ENCODE data around the gene PHAF1. TPM values are rescaled to one million over a fixed set of nuclear protein-coding genes. Genes with fewer than 3 reads are reported as not detected.

Gene PHAF1
- polyA plus RNA-seq, 1 donor from 2014 or later = 9.8 TPM

DNA sequence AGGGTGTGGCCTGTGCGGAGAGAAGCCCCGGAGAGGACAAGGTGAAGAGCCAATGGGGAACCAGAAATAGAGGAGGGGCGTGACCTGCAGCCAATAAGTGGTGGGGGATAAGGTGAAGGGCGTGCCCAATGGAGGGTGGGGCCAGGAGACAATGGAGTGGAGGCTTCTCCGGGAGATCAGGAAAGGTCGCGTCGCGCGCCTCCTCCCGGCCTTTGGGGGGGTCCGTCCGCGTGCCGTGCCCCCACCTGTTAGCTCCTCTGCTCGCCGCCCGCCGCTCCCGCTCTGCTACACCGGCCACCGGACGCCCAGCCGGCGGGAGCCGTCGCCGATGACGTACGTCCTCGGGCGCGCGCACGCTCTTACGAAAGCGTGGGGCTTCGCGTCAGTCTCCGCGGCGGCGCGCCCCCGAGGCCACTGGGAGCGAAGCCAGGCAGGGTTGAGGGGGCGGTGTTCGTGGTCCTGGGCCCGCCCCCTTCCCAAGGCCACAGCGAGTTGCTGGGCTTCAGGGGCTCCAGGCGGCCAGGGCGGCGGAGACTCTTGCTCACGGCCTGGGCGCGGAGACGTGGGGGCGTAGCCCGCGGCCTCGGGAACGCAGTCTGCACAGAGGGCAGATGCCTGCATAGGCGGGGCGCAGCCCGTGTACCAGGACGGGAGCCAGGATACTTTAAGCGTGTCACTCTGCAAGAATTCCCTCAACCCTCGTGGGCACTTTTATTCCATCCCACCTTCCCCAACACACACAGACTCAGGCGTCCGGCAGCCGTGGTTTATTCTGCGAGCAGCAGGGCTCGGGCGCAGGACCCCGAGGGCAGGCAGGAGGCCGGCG, 74.1 kb downstream of the PHAF1 start, which contains the start of gene MATCAP1:
Gene MATCAP1, minus strand, starts transcription at position 337 of the 826 bp plus-strand sequence. CDS start 3,353 bp downstream, outside the sequence.
- no peaks in the 10 kb centered on the region for H3F3A ChIP-seq (ENCODE audit: insufficient read depth, low read length, poor library complexity, severe bottlenecking)
- H3K27ac ChIP-seq (ENCODE audit: low read length) = peak within 1 kb of the TSS; percentile 93
- H3K36me3 ChIP-seq (ENCODE audit: insufficient read depth, low read length) = no peaks in the 10 kb centered on the region
- peak within 1 kb of the TSS; percentile 59 for H2AFZ ChIP-seq (ENCODE audit: low read depth, low read length)
- H3K9me3 ChIP-seq (ENCODE audit: low read length) = no peaks in the 10 kb centered on the region
- peaks cover 9% of the 10 kb centered on the region for H3K27me3 ChIP-seq (ENCODE audit: insufficient read depth, low read depth, low read length)
- peak within 1 kb of the TSS; percentile 94 for H3K9ac ChIP-seq (ENCODE audit: low read length)
- H4K20me1 ChIP-seq (ENCODE audit: insufficient read depth) = no peaks in the 10 kb centered on the region
- peaks cover 24% of the 10 kb centered on the region for H3K79me2 ChIP-seq (replicated peaks; ENCODE audit: insufficient read depth, low read length)
- TF ChIP-seq EP300 (conservative IDR thresholded peaks at IDR 0.05; ENCODE audit: poor library complexity, severe bottlenecking) (peak; percentile 69), MXI1 (conservative IDR thresholded peaks at IDR 0.05; ENCODE audit: poor library complexity, severe bottlenecking) (peak; percentile 85), POLR2AphosphoS5 (IDR thresholded peaks at IDR 0.05) (peak; percentile 96), SMC3 (conservative IDR thresholded peaks at IDR 0.05; ENCODE audit: poor library complexity) (peak; percentile 22), TAF1 (IDR thresholded peaks at IDR 0.05; ENCODE audit: low read depth) (peak; percentile 66), CTCF (IDR thresholded peaks at IDR 0.05; ENCODE audit: poor library complexity, severe bottlenecking) (no peak)
- peak within 1 kb of the TSS; percentile 91 for H3K4me3 ChIP-seq (ENCODE audit: low read length)
- H3K9me2 ChIP-seq (ENCODE audit: insufficient read depth, low read length) = no peaks in the 10 kb centered on the region
- peak within 1 kb of the TSS; percentile 76 for H3K4me2 ChIP-seq (ENCODE audit: low read length)

DNA sequence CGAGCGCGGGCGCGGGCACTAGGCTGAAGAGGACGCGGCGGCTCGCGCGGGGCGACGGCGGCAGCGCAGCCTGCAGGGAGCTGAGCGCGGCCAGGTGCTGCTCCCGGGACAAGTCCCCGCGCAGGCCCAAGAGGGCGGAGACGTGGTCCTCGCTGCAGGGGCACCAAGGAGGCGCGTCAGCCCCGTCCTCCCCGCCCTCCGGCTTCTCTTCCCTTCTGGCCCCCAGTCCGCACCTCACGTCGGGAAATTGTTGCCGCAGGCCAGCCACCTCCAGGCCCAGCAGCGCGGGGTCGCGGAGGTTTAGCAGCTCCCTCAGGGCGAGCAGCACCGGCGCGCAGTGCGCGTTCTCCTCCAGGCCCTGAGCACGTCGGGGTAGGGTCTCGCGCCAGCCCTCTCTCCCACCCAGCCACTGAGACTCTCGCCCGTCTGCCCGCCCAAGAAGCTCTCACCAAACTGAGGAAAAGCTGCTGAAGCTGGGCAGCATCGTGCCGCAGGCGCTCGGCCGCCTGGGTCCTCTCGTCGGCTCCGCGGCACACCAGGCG, 74.8 kb downstream of the PHAF1 start:
- H3K9ac ChIP-seq (ENCODE audit: low read length) = peak overlapping the region; percentile 94
- peaks cover 24% of the 10 kb centered on the region for H3K79me2 ChIP-seq (replicated peaks; ENCODE audit: insufficient read depth, low read length)
- no peaks in the 10 kb centered on the region for H3K9me3 ChIP-seq (ENCODE audit: low read length)
- peak; percentile 31 for TF ChIP-seq MXI1 (conservative IDR thresholded peaks at IDR 0.05; ENCODE audit: poor library complexity, severe bottlenecking)
- no peak for TF ChIP-seq EZH2 (IDR thresholded peaks at IDR 0.05; ENCODE audit: borderline replicate concordance, insufficient read depth, low read length, poor library complexity, severe bottlenecking)
- TF ChIP-seq SMC3 (conservative IDR thresholded peaks at IDR 0.05; ENCODE audit: poor library complexity) = peak; percentile 7
- H4K20me1 ChIP-seq (ENCODE audit: insufficient read depth) = no peaks in the 10 kb centered on the region
- H3K4me2 ChIP-seq (ENCODE audit: low read length) = peak overlapping the region; percentile 22
- H3F3A ChIP-seq (ENCODE audit: insufficient read depth, low read length, poor library complexity, severe bottlenecking) = no peaks in the 10 kb centered on the region
- H3K27ac ChIP-seq (ENCODE audit: low read length) = peak overlapping the region; percentile 93
- peaks cover 6% of the 10 kb centered on the region for H3K27me3 ChIP-seq (ENCODE audit: insufficient read depth, low read depth, low read length)
- peak overlapping the region; percentile 91 for H3K4me3 ChIP-seq (ENCODE audit: low read length)
- no peaks in the 10 kb centered on the region for H3K9me2 ChIP-seq (ENCODE audit: insufficient read depth, low read length)
- no peaks in the 10 kb centered on the region for H3K36me3 ChIP-seq (ENCODE audit: insufficient read depth, low read length)
- H2AFZ ChIP-seq (ENCODE audit: low read depth, low read length) = peak overlapping the region; percentile 59

DNA sequence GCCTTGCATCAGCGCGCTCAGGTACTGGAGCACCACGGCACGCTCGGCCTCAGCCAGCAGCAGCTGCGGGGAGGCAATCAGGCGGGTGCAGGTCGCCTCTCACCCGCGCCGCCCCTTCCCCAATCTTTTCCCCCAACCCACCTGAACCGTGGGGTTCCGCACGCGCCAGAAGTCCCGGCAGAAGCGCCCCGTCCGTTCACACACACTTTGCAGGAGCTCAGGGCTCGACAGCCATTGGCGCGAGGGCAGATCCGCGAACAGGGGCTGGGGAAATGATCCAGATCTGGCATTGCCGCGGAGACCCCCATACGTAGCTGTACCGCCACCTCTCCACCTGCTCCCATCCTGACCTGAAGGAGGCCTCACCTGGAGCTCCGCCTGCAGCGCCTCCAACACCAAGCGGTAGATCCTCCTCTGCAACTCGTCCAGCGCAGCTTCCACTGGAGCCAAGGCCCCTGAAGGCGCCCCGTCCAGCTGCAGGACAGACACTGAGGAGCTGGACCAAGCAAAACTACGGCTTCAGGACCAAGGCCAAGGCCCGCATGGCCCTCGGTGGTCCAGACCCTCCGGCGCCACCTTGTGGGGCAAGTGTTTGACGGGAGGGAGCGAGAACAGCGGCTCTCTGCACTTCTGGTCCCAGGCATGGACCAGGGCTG, 75.4 kb downstream of the PHAF1 start:
- H3K9me3 ChIP-seq (ENCODE audit: low read length) = no peaks in the 10 kb centered on the region
- H3K9ac ChIP-seq (ENCODE audit: low read length) = peak overlapping the region; percentile 94
- H3K27ac ChIP-seq (ENCODE audit: low read length) = peak overlapping the region; percentile 93
- H3K79me2 ChIP-seq (replicated peaks; ENCODE audit: insufficient read depth, low read length) = peaks cover 24% of the 10 kb centered on the region
- H3K9me2 ChIP-seq (ENCODE audit: insufficient read depth, low read length) = no peaks in the 10 kb centered on the region
- no peaks in the 10 kb centered on the region for H3F3A ChIP-seq (ENCODE audit: insufficient read depth, low read length, poor library complexity, severe bottlenecking)
- no peak overlapping the region for H2AFZ ChIP-seq (ENCODE audit: low read depth, low read length)
- no peaks in the 10 kb centered on the region for H3K36me3 ChIP-seq (ENCODE audit: insufficient read depth, low read length)
- no peaks in the 10 kb centered on the region for H3K27me3 ChIP-seq (ENCODE audit: insufficient read depth, low read depth, low read length)
- H4K20me1 ChIP-seq (ENCODE audit: insufficient read depth) = no peaks in the 10 kb centered on the region
- H3K4me2 ChIP-seq (ENCODE audit: low read length) = no peak overlapping the region
- peak overlapping the region; percentile 91 for H3K4me3 ChIP-seq (ENCODE audit: low read length)
- TF ChIP-seq EP300 (conservative IDR thresholded peaks at IDR 0.05; ENCODE audit: poor library complexity, severe bottlenecking) (no peak), TAF1 (IDR thresholded peaks at IDR 0.05; ENCODE audit: low read depth) (no peak), RAD21 (conservative IDR thresholded peaks at IDR 0.05) (peak; percentile 56), REST (IDR thresholded peaks at IDR 0.05; ENCODE audit: borderline replicate concordance) (no peak), CTCF (IDR thresholded peaks at IDR 0.05; ENCODE audit: poor library complexity, severe bottlenecking) (peak; percentile 72), SMC3 (conservative IDR thresholded peaks at IDR 0.05; ENCODE audit: poor library complexity) (peak; percentile 78), POLR2AphosphoS5 (IDR thresholded peaks at IDR 0.05) (no peak), EZH2 (IDR thresholded peaks at IDR 0.05; ENCODE audit: borderline replicate concordance, insufficient read depth, low read length, poor library complexity, severe bottlenecking) (no peak), MXI1 (conservative IDR thresholded peaks at IDR 0.05; ENCODE audit: poor library complexity, severe bottlenecking) (no peak)

Measured in neural cell (in vitro differentiated cells).